Keratinocyte (primary cell): ENCODE data around the gene MYCBP2. TPM values are rescaled to one million over a fixed set of nuclear protein-coding genes. Genes with fewer than 3 reads are reported as not detected.

ENCODE experiments used
- DNase-seq: peaks from one replicate; pipeline ENCODE4 v3.0.0-alpha.2; 2011; ENCODE audit warnings: low read depth, missing footprints, low spot score
- FAIRE-seq: peaks from 2 replicates; lab custom pipeline; 2011; peaks lifted over from hg19 to GRCh38; lab: Jason Lieb, UNC
- H2AFZ ChIP-seq: 2 replicates; pipeline ENCODE4 v1.6.0; 2012; ENCODE audit warnings: low read length, control low read depth, inconsistent platforms; ENCODE audit not compliant: control insufficient read depth
- H3K27ac ChIP-seq: 2 replicates; pipeline ENCODE4 v1.5.1; 2011; ENCODE audit warnings: low read length; ENCODE audit not compliant: control insufficient read depth, insufficient read depth
- H3K27me3 ChIP-seq: 3 replicates; pipeline ENCODE4 v1.6.0; 2011; ENCODE audit warnings: low read length; ENCODE audit not compliant: control insufficient read depth, insufficient read depth; ENCODE audit errors: extremely low read depth
- H3K36me3 ChIP-seq, 2 experiments: 2 replicates in 1 of 2; 3 replicates in 1 of 2; pipeline ENCODE4 v1.5.1; 2011; ENCODE audit warnings: low read length in 2 of 2, mild to moderate bottlenecking in 1 of 2; ENCODE audit not compliant: control insufficient read depth in 2 of 2, insufficient read depth in 2 of 2; ENCODE audit errors: extremely low read depth in 1 of 2
- H3K4me1 ChIP-seq: 3 replicates; pipeline ENCODE4 v1.5.1; 2011; ENCODE audit warnings: low read length; ENCODE audit not compliant: control insufficient read depth, insufficient read depth; ENCODE audit errors: extremely low read depth
- H3K4me2 ChIP-seq: 3 replicates; pipeline ENCODE4 v1.6.0; 2011; ENCODE audit warnings: low read depth, low read length; ENCODE audit not compliant: control insufficient read depth, insufficient read depth; ENCODE audit errors: extremely low read depth
- H3K4me3 ChIP-seq, 3 experiments: fragments of 200-600 bp in 1 of 3; sonication (generic) in 1 of 3; 2 replicates in 2 of 3; 3 replicates in 1 of 3; pipeline ENCODE4 v1.5.1; 2011 to 2016; ENCODE audit warnings: low read length in 3 of 3, mild to moderate bottlenecking in 3 of 3, control low read depth in 2 of 3, inconsistent platforms in 1 of 3, low read depth in 1 of 3, mixed read lengths in 1 of 3, mixed run types in 1 of 3, moderate library complexity in 1 of 3; ENCODE audit not compliant: control insufficient read depth in 2 of 3, insufficient read depth in 2 of 3; ENCODE audit errors: extremely low read depth in 1 of 3
- H3K79me2 ChIP-seq: 2 replicates; pipeline ENCODE4 v1.6.0; 2012; ENCODE audit warnings: low read length; ENCODE audit not compliant: control insufficient read depth, insufficient read depth
- H3K9ac ChIP-seq: 3 replicates; pipeline ENCODE4 v1.6.0; 2011; ENCODE audit warnings: low read length; ENCODE audit not compliant: control insufficient read depth, insufficient read depth; ENCODE audit errors: extremely low read depth
- H3K9me1 ChIP-seq: 3 replicates; pipeline ENCODE4 v1.6.0; 2011; ENCODE audit warnings: low read length; ENCODE audit not compliant: control insufficient read depth, insufficient read depth; ENCODE audit errors: extremely low read depth
- H3K9me3 ChIP-seq: 2 replicates; pipeline ENCODE4 v1.5.1; 2012; ENCODE audit warnings: low read depth, low read length; ENCODE audit not compliant: control insufficient read depth
- H4K20me1 ChIP-seq: 3 replicates; pipeline ENCODE4 v1.6.0; 2011; ENCODE audit warnings: low read length; ENCODE audit not compliant: control insufficient read depth, insufficient read depth; ENCODE audit errors: extremely low read depth
- EZH2 ChIP-seq: IDR thresholded peaks from one replicate; pipeline ENCODE4 v1.6.1; 2012; ENCODE audit warnings: inconsistent platforms, mild to moderate bottlenecking, low read length, moderate library complexity
- dilution Hi-C: fragments of 300-500 bp; cut with MboI; formaldehyde crosslinking; loops from one replicate; pipeline ENCODE4 v1.7.0; 2020; ENCODE audit warnings: low sequenced_read_pairs; ENCODE audit not compliant: extremely low pct_ligation_motif_present
- polyA plus RNA-seq, 5 experiments: library from polyadenylated mRNA; depleted of rRNA in 3 of 5; stranded (reverse) in 3 of 5; stranded (forward) in 1 of 5; unstranded in 1 of 5; fragments of >200 nt; gene quantifications; 1 replicate in 1 of 5; 2 replicates in 3 of 5; 3 replicates in 1 of 5; pipeline versions ENCODE4 v1.2.1 to v1.2.3, GENCODE V29; 2011 to 2012; ENCODE audit warnings: missing spikeins in 2 of 5, low read depth in 1 of 5, low replicate concordance in 1 of 5
- TF ChIP-seq, protein P1 (sequence below), 3 experiments: IDR thresholded peaks in 1 of 3; conservative IDR thresholded peaks in 1 of 3; optimal IDR thresholded peaks in 1 of 3; 2 replicates in 2 of 3; 3 replicates in 1 of 3; pipeline versions ENCODE3 to v1.5.1; 2011; ENCODE audit warnings: low read length in 3 of 3, mild to moderate bottlenecking in 3 of 3, moderate library complexity in 2 of 3, control low read depth in 1 of 3, inconsistent platforms in 1 of 3; ENCODE audit not compliant: insufficient read depth in 2 of 3; ENCODE audit errors: extremely low read depth in 1 of 3

MYCBP2 gene
- polyA plus RNA-seq, 1 donor (not counting 4 experiments of a cell fraction or from before 2014, with no cell fraction given): 43.8 TPM

DNA sequence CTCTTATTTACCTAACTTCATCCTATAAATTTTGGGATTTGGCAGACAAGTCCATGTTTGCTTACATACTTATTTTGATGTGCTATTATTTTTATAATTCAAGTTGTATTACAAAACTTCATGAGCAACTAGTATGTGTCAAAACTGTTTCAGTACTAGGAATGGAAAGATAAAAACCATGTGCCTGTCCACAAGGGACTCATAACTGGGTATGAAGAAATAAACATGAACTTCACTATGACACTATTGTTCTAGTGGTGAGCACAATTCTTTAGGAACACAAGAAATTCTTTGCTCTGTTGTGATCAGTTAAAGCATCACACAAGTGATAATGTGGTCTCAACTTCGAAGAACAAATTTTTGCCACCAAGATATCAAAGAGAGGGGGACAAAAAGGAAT is 202.5 kb downstream of the MYCBP2 start:
- no peak overlapping the region for H2AFZ ChIP-seq
- H3K27ac ChIP-seq: no peak overlapping the region
- H3K4me1 ChIP-seq: no peaks in the 10 kb centered on the region
- FAIRE-seq (no peak), DNase-seq (no peak)
- no peaks in the 10 kb centered on the region for H4K20me1 ChIP-seq
- dilution Hi-C loops: no loop called here
- H3K9me1 ChIP-seq: no peaks in the 10 kb centered on the region
- TF ChIP-seq, protein P1, sequence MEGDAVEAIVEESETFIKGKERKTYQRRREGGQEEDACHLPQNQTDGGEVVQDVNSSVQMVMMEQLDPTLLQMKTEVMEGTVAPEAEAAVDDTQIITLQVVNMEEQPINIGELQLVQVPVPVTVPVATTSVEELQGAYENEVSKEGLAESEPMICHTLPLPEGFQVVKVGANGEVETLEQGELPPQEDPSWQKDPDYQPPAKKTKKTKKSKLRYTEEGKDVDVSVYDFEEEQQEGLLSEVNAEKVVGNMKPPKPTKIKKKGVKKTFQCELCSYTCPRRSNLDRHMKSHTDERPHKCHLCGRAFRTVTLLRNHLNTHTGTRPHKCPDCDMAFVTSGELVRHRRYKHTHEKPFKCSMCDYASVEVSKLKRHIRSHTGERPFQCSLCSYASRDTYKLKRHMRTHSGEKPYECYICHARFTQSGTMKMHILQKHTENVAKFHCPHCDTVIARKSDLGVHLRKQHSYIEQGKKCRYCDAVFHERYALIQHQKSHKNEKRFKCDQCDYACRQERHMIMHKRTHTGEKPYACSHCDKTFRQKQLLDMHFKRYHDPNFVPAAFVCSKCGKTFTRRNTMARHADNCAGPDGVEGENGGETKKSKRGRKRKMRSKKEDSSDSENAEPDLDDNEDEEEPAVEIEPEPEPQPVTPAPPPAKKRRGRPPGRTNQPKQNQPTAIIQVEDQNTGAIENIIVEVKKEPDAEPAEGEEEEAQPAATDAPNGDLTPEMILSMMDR (optimal IDR thresholded peaks at IDR 0.05 in 1 of 3, IDR thresholded peaks at IDR 0.05 in 1 of 3, conservative IDR thresholded peaks at IDR 0.05 in 1 of 3; ENCODE audit: extremely low read depth in 1 of 3, insufficient read depth in 2 of 3, low read length in 3 of 3): no peak
- TF ChIP-seq EZH2: no peak
- no peaks in the 10 kb centered on the region for H3K9me3 ChIP-seq
- no peaks in the 10 kb centered on the region for H3K79me2 ChIP-seq
- H3K9ac ChIP-seq: no peak overlapping the region
- no peak overlapping the region for H3K4me2 ChIP-seq
- H3K4me3 ChIP-seq: no peak overlapping the region
- H3K36me3 ChIP-seq: peaks cover 0 to 3% of the 10 kb centered on the region in 2 experiments
- H3K27me3 ChIP-seq: no peaks in the 10 kb centered on the region

DNA sequence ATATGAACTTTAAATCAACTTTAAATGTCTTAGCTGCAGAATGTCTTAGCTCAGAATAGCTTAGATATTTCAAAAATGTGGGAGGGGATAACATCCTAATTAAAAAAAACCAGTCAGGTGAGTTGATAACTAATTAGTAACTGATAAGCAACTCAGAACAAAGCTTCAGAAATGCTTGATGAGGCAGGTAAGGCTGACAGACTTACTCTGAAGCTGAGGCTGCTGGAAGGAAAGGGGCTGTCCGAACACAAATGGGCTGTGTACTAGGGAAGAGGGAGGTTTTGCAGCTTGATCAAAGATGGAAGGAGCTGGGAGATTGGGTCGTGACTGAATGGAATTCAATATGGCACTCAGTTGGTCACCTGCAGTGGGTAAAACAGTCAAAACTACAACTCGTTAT is 208.8 kb downstream of the MYCBP2 start:
- FAIRE-seq (no peak), DNase-seq (no peak)
- Histone ChIP-seq H3K79me2 (no peaks in the 10 kb centered on the region), H4K20me1 (no peaks in the 10 kb centered on the region), H3K9me3 (no peaks in the 10 kb centered on the region), H3K9me1 (no peaks in the 10 kb centered on the region), H3K4me1 (no peaks in the 10 kb centered on the region), H3K9ac (no peak overlapping the region), H3K27ac (no peak overlapping the region), H3K36me3 (peaks cover 0 to 4% of the 10 kb centered on the region in 2 experiments), H3K4me2 (no peak overlapping the region), H3K4me3 (no peak overlapping the region), H3K27me3 (no peaks in the 10 kb centered on the region), H2AFZ (no peak overlapping the region)
- TF ChIP-seq, protein P1 (optimal IDR thresholded peaks at IDR 0.05 in 1 of 3, IDR thresholded peaks at IDR 0.05 in 1 of 3, conservative IDR thresholded peaks at IDR 0.05 in 1 of 3; ENCODE audit: extremely low read depth in 1 of 3, insufficient read depth in 2 of 3, low read length in 3 of 3): no peak
- TF ChIP-seq EZH2: no peak
- dilution Hi-C loops: no loop called here
